GM18498 (cell line): ENCODE measurements around the gene CROCC.
"Not testable (repeated sequence)": the region's sequence is repeated elsewhere in the genome, so short reads cannot be mapped to it uniquely, and the experiment has no call there.

Experiments
- ATAC-seq: cut with Tn5 transposase; IDR thresholded peaks from one replicate; pipeline ENCODE4 v1.9.1; 2021; ENCODE audit warnings: mild to moderate bottlenecking, moderate library complexity; ENCODE audit not compliant: unreplicated experiment

The CROCC gene

DNA sequence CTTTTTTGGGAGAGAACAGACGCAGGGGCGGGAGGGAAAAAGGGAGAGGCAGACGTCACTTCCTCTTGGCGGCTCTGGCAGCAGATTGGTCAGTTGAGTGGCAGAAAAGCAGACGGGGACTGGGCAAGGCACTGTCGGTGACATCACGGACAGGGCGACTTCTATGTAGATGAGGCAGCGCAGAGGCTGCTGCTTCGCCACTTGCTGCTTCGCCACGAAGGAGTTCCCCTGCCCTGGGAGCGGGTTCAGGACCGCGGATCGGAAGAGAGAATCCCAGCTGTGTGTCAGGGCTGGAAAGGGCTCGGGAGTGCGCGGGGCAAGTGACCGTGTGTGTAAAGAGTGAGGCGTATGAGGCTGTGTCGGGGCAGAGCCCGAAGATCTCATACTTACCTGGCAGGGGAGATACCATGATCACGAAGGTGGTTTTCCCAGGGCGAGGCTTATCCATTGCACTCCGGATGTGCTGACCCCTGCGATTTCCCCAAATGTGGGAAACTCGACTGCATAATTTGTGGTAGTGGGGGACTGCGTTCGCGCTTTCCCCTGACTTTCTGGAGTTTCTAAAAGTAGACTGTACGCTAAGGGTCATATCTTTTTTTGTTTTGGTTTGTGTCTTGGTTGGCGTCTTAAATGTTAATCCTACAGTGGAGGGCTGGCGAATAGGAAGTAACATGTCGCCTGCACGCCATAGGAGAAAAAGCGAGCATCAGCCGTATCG lies 26.0 kb upstream of the CROCC start, which contains the start of gene RNU1-2:
Gene RNU1-2, plus strand, starts transcription at position 383 of the 718 bp plus-strand sequence.
- ATAC-seq: peak; percentile 100

DNA sequence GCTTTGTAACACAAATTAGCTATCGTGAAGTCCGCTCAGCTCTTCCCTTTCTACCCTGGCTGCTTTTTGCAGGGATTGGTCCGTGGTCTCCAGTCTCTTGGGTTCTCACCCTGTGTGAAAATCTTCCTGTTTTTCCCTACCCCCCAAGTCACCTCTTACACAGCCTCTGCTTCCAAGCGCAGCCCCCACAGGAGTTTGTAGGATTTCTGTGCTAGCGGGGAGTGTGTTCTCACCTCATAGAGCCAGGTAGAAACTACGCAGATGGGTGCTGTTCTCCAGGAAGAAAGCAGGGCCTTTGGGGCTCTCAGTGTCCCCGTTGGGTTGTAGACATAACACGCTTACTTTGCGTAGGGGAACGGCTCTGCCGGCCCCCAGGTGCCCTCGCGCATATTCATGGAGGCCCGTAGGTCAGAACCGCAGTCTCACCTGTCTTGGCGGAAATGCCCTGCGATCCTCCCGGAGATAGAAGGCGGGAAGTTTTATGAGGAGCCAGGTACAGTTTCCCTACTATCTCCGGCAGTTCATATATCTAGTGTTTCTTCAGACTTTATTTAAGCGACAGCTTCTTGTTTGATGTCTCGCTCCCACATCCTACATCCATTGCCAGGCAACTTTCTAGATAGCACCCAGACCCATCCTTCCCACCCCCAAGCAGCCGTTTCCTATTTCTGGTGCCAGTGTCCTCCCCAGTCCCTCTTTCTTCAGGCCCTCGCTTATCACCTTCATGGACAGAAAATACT lies 25.2 kb upstream of the CROCC start:
- not testable (repeated sequence) for ATAC-seq

DNA sequence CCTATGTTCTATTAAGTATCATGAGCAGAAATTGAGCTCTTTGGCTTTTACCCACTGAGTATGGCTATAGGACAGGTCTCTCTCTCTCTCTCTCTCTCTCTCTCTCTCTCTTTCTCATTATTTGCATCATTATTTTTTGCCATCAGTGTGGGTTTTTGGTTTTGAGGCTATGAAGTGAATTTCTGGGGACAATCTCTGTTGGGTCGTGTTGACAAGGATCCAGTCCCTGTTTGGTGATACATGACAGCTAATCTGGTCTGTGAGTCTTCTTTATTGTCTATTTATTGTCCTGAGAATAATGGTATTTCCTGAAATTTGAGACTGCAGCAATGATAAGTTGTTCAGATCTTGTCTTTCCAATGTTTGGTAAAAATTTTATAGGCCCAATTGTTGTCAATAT lies 24.1 kb upstream of the CROCC start:
- ATAC-seq: not testable (repeated sequence)

DNA sequence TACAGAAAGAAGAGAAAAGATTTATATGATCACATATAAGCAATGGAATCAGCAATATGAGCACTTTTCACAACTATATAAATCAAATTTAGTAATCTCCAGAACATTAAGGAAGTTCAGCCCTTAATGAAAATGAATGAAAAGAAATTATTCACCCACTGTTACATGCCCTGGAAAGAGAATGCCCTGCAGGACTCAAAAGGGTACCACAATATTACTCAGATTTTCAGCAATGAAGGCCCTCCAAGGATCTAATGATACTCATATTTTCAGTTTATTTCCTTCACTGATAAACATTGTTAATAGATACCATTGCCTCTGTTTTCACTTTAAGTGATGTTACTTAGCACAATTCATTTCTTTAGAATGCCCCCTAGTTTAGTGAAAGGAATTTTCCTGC lies 23.4 kb upstream of the CROCC start:
- ATAC-seq: not testable (repeated sequence)

DNA sequence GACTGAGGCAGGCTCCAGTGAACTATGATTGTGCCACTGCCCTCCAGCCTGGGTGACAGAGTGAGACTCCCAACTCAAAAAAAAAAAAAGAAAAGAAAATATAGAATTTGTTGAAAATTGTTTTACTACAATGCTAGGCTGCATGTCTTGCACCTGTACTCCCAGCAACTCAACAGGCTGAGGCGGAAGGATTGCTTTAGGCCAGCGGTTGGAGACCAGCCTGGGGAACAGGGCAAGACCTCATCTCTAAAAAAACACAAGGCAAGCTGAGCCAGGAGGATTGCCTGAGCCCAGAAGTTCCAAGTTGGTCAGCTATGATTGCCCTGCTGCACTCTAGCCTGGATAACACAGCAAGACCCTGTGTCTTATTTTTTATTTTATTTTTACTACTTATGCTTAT lies 22.7 kb upstream of the CROCC start:
- not testable (repeated sequence) for ATAC-seq

DNA sequence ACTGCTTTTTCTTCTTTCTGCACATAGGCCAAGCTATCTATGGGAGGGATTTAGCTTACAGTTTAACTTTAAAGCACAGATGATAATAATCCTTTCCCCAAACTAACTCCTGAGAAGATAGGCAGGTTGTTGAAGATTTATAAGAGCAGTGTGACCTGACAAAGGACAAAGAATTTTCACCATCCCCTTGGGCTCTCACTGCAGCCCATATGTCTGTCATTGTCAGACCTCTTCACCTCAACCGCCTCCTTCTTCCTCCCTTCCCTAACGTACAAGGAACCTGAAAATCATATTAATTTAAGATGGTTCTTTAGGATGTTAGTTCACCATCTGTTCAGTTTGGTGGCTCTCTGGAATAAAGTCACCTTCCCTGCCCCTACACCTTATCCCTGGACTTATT lies 21.0 kb upstream of the CROCC start:
- no peak for ATAC-seq

DNA sequence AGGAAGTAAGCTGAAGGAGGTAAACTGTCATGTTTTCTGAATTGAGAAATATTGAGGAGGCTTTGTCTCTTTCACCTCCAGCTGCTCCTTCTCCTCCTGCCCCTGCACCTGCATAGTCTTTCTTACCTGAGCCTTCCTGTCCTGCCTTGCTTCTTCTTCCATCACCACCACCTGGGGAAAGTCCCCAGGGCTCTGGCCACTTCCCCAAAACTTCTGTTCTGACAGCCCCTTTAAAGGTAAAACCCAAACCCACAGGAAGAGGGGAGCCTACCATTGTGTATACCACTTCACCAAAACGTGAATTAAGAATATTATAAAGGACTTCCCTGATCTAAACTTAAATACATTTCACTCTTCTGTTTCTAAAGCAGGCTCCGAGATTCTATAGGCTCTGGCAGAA lies 20.4 kb upstream of the CROCC start:
- ATAC-seq: not testable (repeated sequence)

DNA sequence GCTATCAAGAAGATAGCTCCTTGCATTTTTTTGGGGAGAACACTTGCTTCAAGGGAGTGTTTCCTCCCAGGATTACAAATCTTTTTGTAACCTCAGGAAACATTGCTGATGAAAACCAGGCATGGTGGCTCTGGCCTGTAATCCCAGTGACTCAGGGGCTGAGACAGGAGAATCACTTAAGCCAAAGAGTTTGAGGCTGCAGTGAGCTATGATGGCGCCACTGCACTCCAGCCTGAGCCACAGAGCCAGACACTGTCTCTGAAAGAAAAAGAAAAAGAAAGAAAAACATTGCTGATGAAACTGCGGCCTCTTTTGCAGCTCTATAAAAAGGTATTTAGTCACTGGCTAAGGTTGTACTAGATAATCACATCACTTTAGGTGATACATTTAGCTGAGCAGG lies 18.7 kb upstream of the CROCC start:
- ATAC-seq: no peak

DNA sequence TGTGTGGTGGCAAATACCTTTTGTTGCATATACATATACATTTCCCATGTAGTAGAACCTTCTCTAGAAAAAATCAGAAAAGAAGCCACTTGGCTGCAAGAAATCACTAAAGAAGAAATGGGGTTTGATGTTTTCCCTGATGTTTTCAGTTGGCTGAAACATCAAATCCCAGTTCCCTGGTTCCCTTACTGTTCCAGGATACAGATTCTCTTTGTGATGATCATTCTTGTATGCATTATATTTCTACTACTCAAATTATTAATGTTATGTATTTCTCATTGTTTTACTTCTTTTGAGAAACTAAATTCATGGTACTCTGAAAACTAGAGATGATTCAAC lies 18.3 kb upstream of the CROCC start:
- no peak for ATAC-seq

DNA sequence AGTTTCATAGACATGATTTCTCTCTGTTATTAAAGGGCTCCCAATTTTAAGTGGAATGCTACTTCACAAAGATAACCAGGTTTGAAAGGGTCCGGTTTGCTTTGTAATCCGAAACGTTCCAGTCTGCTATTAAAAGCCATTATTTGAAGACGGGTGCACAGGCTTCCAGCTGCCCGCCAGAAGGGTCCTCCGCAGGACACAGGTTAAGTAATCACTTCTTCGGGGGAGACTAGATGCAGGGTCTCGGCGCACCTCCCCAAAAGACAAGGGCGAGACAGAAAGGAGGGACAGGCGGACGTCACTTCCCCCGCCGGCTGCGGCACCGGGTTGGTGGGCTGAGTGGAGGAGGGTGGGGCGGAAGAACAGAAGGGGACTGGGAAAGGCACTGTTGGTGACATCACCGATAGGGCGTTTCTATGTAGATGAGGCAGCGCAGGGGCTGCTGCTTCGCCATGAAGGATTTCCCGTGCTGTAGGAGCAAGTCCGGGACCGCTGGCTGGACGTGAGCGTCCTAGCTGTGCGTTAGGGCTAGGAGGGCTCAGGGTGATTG lies 17.1 kb upstream of the CROCC start:
- ATAC-seq: peak; percentile 90

DNA sequence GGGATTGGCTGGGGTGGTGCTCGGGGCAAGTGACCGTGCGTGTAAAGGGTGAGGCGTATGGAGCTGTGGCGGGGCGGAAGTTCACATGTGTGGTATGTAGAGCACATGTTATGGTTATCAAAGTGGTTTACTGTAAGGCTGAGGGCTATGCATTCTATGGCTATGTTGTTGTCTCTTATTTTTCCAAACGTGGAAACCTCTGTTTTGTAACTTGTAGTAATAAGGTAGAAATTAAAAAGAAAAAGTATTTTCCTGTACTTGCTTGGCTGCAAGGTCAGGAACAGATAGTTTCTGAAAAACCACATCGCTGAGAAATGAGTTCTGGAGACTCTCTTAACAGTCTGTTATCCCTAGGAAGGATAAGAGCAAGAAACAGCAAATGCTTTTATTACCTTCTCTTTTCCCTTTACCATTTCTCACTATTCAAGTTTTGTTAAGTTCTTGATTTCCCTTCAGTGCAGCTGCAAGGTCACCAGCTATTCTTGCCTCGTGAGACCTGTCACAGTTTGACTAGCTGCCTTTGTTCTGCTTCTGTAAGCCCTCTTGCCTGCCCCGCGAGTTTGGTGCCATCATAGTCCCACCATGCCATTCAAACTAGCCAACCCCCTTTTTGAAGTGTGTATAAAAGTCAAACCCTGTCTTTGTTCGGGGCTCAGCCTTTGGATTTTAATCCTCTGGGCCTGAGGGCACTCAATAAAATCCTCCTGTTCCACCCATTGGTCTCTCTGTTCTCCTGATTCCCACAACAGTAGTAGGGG lies 16.4 kb upstream of the CROCC start:
- peak; percentile 82 for ATAC-seq

DNA sequence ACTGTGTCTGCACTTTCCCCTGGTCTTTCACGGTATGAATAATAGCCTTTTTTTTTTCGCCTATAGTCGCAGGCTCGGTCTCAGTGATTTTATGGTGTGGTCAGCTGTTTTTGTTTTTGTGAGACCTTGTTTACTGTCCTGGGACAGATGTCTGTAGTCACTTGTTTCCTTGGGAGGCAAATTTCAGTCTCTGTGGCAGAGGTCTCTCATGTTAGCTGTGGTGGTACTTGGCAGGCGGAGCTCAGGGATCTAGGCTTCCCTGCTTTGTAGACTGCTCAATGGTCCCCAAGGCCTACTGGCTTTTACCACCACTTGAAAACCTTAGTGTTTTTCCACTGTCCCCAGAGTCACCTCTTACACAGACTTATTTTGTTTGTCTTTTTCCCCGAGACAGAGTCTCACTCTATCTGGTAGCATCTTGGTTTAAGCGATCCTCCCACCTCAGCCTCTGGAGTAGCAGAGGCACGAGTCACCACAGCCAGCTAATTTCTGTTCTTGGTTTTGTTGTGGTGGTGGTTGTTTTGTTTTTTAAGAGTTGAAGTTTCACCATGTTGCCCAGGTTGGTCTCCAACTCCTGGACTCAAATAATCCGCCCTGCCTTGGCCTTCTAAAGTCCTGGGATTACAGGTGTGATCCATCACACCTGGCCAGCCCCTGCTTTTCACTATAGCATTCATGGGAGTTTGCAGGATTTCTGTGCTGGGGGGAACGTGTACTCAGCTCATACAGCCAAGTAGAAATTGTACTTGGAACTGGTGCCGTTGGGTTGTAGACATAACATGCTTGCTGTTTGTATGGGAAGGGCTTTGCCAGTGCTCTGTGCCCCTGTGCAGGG lies 15.6 kb upstream of the CROCC start:
- no peak for ATAC-seq

DNA sequence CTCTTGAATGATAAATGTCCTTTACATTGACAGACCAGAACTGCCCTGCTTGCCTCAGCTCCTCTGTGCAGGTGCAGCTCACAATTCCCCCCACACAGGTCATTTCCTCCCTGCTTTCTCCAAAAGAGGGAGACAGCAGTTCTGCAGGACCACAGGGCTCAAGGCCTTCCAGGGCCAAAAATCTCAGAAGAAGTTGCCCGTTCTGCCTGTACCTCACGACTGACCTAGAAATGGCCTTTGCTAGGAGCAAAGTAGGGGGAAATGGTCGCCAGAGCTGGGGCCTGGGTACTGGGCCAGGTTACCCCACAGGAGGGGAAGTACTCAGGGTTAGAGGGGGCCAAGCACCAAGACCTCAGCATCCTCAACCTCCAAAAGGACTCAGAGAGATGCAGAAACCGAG lies 14.9 kb upstream of the CROCC start:
- no peak for ATAC-seq

DNA sequence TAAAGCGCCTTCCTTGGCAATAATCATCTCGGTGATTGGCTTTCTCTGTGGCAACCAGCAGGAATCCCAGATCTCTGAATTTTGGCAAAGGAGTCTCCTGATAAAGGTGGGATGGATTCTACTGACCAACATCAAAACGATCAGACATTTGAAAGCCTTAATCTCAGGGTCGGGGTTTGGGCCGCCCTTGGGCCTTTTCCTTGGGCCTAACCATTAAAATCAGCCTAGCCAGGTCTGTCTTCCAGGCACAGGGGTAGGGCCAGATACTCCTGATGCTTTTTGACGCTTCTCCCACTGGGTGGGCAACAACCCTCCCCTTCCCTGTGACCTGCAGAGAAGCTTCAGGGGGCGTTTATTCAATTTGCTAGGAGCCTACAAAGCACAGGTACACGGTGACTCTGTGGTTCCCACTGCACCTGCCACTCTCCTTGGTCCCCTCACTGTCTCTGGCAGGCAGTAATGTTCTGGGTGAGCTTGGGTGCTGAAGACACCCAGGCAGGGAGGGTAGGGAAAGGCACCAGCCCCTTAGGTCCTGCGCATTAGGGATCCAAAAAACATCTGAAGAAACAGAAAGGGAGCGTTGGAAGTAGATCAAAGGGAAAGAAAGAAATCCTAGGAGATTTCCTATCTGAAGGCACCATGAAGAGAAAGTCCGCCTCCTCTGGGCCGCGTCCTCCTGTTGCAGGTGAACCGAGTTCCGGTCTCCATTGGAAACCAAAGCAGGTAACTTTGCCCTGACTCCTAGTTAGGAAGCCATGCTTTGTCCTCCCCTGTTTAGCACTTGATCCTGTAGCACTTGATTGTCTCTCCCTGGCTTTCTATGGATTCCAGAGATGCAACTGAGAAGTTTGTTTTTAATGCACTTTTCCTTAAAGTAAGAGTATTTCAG lies 13.6 kb upstream of the CROCC start:
- ATAC-seq: no peak

DNA sequence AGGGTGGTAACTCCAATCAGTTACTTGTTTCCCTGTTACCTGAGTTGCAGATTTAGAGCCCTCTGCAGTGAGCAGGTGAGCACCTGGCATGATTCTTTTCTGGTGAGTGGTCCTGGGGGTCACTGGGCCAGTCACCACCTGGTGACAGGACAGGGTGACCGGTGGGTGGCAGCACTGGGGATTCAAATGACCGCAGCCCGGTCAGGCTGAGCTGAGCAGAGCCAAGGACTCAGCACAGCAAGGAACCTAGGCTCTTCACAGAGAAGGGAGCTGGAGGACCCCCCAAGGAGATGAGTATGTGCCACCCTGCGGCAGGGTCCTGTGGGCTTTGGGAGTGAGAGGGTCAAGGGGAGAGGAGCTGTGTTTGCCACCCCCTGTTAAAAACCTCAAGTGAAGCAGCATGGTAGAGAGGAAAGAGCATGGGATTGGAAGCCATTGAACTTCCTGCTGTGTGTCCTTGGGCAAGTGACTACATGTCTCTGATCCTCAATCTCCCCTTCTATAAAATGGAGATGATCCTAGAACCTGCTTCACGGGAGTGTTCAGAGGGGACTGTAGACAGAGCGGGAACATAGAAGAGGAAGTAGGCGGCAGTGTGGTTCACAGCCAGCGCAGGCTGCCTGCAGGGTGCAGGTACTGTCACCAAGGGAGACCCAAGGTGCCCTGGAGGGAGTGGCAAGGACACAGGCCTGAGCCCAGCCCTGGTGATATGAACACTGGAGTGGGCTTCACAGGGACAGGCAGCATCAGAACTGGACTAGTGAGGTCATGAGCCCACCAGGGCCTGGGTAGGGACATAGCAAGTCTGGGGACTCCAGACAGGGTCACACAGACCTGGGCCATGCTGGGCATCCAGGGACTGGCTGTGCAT lies 9.6 kb upstream of the CROCC start:
- ATAC-seq: not testable (repeated sequence)

DNA sequence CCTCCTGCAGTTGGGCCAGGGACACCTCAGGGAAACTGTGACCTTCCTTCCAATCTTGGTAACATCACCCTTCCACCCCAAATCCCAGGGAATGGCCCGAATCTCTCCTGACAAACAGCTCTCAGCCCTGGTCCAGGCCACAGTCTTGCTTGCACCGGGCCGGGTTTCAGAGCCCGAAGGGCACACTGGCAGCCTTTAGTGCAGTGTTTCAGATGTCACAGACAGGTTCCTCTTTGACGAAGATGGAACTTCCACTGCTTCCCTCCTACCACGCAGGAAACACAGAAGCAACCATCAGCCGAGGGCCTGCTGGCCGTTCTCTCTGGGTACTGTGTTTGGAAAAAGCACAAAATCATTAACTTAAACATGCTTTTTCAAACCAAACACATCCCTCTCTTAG lies 9.0 kb upstream of the CROCC start:
- not testable (repeated sequence) for ATAC-seq

DNA sequence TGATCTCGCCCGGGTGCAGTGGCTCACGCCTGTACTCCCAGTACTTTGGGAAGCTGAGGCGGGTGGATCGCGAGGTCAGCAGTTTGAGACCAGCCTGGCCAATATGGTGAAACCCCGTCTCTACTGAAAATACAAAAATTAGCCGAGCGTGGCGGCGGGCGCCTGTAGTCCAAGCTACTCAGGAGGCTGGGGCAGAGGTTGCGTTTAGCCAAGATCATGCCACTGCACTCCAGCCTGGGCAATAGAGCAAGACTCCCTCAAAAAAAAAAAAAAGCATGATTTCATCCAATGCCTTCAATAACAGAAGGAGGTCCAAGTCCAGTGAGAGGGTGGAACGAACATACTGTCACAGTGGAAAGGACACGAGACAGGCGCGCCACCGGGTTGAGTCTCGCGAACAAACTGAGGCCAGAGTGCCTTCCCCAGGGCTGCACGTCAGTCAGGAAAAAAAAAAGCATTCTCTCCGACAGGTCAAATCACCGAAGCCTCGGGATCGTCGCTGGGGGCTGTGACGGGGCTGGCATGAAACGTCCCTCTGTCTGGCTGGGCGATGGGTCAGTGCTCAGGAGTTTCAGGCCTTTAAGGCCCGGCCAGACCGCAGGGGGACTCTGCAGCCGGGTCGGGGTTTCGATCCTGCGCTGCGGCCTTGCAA lies 8.4 kb upstream of the CROCC start:
- ATAC-seq: no peak
